PC-3 (cell line): ENCODE data around the gene LIN9. TPM values are rescaled to one million over a fixed set of nuclear protein-coding genes. Genes with fewer than 3 reads are reported as not detected.

Experiments used
- ATAC-seq: fragments of 200-7000 bp; cut with Tn5 transposase; 2 replicates; pipeline ENCODE4 v1.9.1; 2020; ENCODE audit warnings: mild to moderate bottlenecking, moderate library complexity
- BruUV-seq: library from RNA; stranded (reverse); fragments of 400-500 nt; replicated peaks from 2 replicates; lab custom pipeline; 2021; lab: Mats Ljungman, UMichigan
- CTCF ChIA-PET: fragments of 300-600 bp; sonication (Branson Sonifier 250); formaldehyde crosslinking; loops from one replicate; lab custom pipeline; 2022; ENCODE audit warnings: antibody characterized with exemption; lab: Charles Lee
- POLR2A ChIA-PET: fragments of 300-600 bp; sonication (Branson Sonifier 250); formaldehyde crosslinking; loops from one replicate; lab custom pipeline; 2022; ENCODE audit warnings: antibody characterized with exemption; ENCODE audit not compliant: unreplicated experiment; lab: Charles Lee
- DNase-seq: peaks from one replicate; pipeline ENCODE4 v3.0.0-alpha.2; 2015
- H2AFZ ChIP-seq: fragments of 300-600 bp; sonication (generic); 2 replicates; pipeline ENCODE4 v1.6.0; 2016; ENCODE audit warnings: antibody characterized with exemption, low read length
- H3F3A ChIP-seq: fragments of 300-600 bp; sonication (generic); one replicate; pipeline ENCODE4 v1.6.0; 2017; ENCODE audit warnings: antibody characterized with exemption, low read length, control low read depth, mild to moderate bottlenecking; ENCODE audit not compliant: unreplicated experiment
- H3K27ac ChIP-seq: fragments of 300-600 bp; sonication (generic); 2 replicates; pipeline ENCODE4 v1.5.1; 2016; ENCODE audit warnings: mild to moderate bottlenecking, low read length
- H3K27me3 ChIP-seq: fragments of 300-600 bp; sonication (generic); 2 replicates; pipeline ENCODE4 v1.6.1; 2016; ENCODE audit warnings: low read length, mixed read lengths
- H3K36me3 ChIP-seq: fragments of 300-600 bp; sonication (generic); 2 replicates; pipeline ENCODE4 v1.6.1; 2016; ENCODE audit warnings: low read depth, mixed run types, low read length, mixed read lengths
- H3K4me1 ChIP-seq: fragments of 300-600 bp; sonication (generic); 2 replicates; pipeline ENCODE4 v1.5.1; 2016; ENCODE audit warnings: low read length; ENCODE audit not compliant: insufficient read depth
- H3K4me2 ChIP-seq: fragments of 300-600 bp; sonication (generic); 2 replicates; pipeline ENCODE4 v1.6.0; 2016; ENCODE audit warnings: low read length
- H3K4me3 ChIP-seq: fragments of 300-600 bp; sonication (generic); 2 replicates; pipeline ENCODE4 v1.5.1; 2016; ENCODE audit warnings: mild to moderate bottlenecking, low read length, mixed read lengths
- H3K79me2 ChIP-seq: fragments of 300-600 bp; sonication (generic); 2 replicates; pipeline ENCODE4 v1.6.1; 2017; ENCODE audit warnings: low read length, mixed read lengths
- H3K9ac ChIP-seq: fragments of 300-600 bp; sonication (generic); 2 replicates; pipeline ENCODE4 v1.6.0; 2016; ENCODE audit warnings: mild to moderate bottlenecking, low read length
- H3K9me2 ChIP-seq: fragments of 300-600 bp; sonication (generic); replicated peaks from 2 replicates; pipeline ENCODE4 v1.6.1; 2016; ENCODE audit warnings: mixed run types, low read length, mixed read lengths
- H3K9me3 ChIP-seq: fragments of 300-600 bp; sonication (generic); 2 replicates; pipeline ENCODE4 v1.6.1; 2016; ENCODE audit warnings: low read length, mixed read lengths
- H4K20me1 ChIP-seq: fragments of 300-600 bp; sonication (generic); 2 replicates; pipeline ENCODE4 v1.6.1; 2016; ENCODE audit warnings: low read length, mixed read lengths
- CTCF ChIP-seq: fragments of 300-600 bp; sonication (generic); conservative IDR thresholded peaks from 2 replicates; pipeline ENCODE4 v1.5.1; 2017; ENCODE audit warnings: antibody characterized with exemption, low read depth, mild to moderate bottlenecking, low read length
- EZH2 ChIP-seq: fragments of 300-600 bp; sonication (generic); IDR thresholded peaks from one replicate; pipeline ENCODE4 v1.6.1; 2017; ENCODE audit warnings: antibody characterized with exemption, mild to moderate bottlenecking, low read length; ENCODE audit not compliant: unreplicated experiment
- EZH2phosphoT487 ChIP-seq: fragments of 300-600 bp; sonication (generic); IDR thresholded peaks from 2 replicates; pipeline ENCODE4 v1.6.1; 2018; ENCODE audit warnings: mild to moderate bottlenecking, antibody characterized with exemption, low read length, borderline replicate concordance
- intact Hi-C: fragments of 100-400 bp; cut with micrococcal nuclease; formaldehyde crosslinking; loops from 2 replicates; pipeline ENCODE4 v1.9.0; 2023
- total RNA-seq: library from RNA; depleted of rRNA; stranded (reverse); fragments of >200 nt; gene quantifications from 2 replicates; pipeline ENCODE4 v1.2.3, GENCODE V29; 2014

The LIN9 gene
- total RNA-seq, 1 experiment from 2014 or later, result 25.3 TPM

- DNase-seq (no peak), ATAC-seq (no peak)
- Histone ChIP-seq H3K4me2 (no peak overlapping the region), H3F3A (no peaks in the 10 kb centered on the region), H3K9ac (no peak overlapping the region), H2AFZ (no peak overlapping the region), H3K27ac (no peak overlapping the region), H3K9me3 (no peaks in the 10 kb centered on the region), H3K79me2 (no peaks in the 10 kb centered on the region), H4K20me1 (no peaks in the 10 kb centered on the region), H3K27me3 (no peaks in the 10 kb centered on the region), H3K36me3 (peaks cover 36% of the 10 kb centered on the region), H3K4me3 (no peak overlapping the region), H3K9me2 (no peaks in the 10 kb centered on the region), H3K4me1 (no peaks in the 10 kb centered on the region)
- POLR2A ChIA-PET, result no interaction called here
- TF ChIP-seq CTCF (no peak), EZH2 (no peak), EZH2phosphoT487 (no peak)
- no TSS peak for BruUV-seq
- CTCF ChIA-PET, result no interaction called here
- intact Hi-C loops, result no loop called here
These were observed 46.9 kb upstream of the LIN9 start for GRCh38 chr1:226355669-226356551.

- Histone ChIP-seq H4K20me1 (no peaks in the 10 kb centered on the region), H2AFZ (no peak overlapping the region), H3K9me3 (no peaks in the 10 kb centered on the region), H3K9me2 (no peaks in the 10 kb centered on the region), H3K79me2 (no peaks in the 10 kb centered on the region), H3K4me2 (no peak overlapping the region), H3F3A (no peaks in the 10 kb centered on the region), H3K4me3 (no peak overlapping the region), H3K9ac (no peak overlapping the region), H3K4me1 (no peaks in the 10 kb centered on the region), H3K27me3 (no peaks in the 10 kb centered on the region), H3K27ac (no peak overlapping the region), H3K36me3 (peaks cover 29% of the 10 kb centered on the region)
- intact Hi-C loops, result no loop called here
- ATAC-seq, result no peak
- TF ChIP-seq CTCF (no peak), EZH2 (no peak), EZH2phosphoT487 (no peak)
- BruUV-seq, result no TSS peak
- POLR2A ChIA-PET, result no interaction called here
- DNase-seq, result no peak
- CTCF ChIA-PET, result no interaction called here
These were observed 46.1 kb upstream of the LIN9 start for GRCh38 chr1:226355016-226355415.
